Measurements from ENCODE around the gene CALHM4. TPM values are rescaled to one million over a fixed set of nuclear protein-coding genes. Genes with fewer than 3 reads are reported as not detected.

CALHM4 gene
- total and polyA plus RNA-seq, 3 donors from 2014 or later = 0.25 to 1.2 TPM; not detected in 1

DNA sequence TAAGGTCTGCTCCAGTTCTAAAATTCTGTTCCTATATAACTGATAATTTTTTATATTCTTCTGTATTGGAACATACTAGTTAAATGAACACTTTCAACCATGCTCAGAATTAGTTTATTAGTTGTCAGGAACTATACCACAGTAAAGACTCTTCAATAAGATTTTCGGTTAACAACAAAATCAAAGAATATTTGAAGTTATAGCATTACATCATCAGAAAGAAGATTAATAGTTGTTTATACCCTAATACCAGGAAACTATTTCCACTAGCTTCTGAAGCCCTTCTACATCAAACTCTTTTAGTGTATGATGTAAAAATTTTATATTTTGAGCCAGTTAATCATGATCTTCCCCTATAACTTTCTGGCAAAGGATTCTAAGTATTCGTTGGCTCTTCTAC is 6.6 kb downstream of the CALHM4 start:
- WGBS, 2 donors = 87 to 91% methylated on average over 2 of the region's 2 CpGs
- intact Hi-C loops (cut with DNase I; ENCODE audit: low total_unique reads) = no loop called here
- H3K9me3 ChIP-seq = no peaks in the 10 kb centered on the region
- H3K4me1 ChIP-seq = peaks cover 3% of the 10 kb centered on the region
- DNase-seq = no peak
- no peak overlapping the region for H3K27ac ChIP-seq
- no peak for TF ChIP-seq POLR2A (IDR thresholded peaks at IDR 0.05)
- TF ChIP-seq, protein P1, sequence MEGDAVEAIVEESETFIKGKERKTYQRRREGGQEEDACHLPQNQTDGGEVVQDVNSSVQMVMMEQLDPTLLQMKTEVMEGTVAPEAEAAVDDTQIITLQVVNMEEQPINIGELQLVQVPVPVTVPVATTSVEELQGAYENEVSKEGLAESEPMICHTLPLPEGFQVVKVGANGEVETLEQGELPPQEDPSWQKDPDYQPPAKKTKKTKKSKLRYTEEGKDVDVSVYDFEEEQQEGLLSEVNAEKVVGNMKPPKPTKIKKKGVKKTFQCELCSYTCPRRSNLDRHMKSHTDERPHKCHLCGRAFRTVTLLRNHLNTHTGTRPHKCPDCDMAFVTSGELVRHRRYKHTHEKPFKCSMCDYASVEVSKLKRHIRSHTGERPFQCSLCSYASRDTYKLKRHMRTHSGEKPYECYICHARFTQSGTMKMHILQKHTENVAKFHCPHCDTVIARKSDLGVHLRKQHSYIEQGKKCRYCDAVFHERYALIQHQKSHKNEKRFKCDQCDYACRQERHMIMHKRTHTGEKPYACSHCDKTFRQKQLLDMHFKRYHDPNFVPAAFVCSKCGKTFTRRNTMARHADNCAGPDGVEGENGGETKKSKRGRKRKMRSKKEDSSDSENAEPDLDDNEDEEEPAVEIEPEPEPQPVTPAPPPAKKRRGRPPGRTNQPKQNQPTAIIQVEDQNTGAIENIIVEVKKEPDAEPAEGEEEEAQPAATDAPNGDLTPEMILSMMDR (IDR thresholded peaks at IDR 0.05) = no peak
- H3K27me3 ChIP-seq = no peaks in the 10 kb centered on the region
- H3K4me3 ChIP-seq = no peak overlapping the region
- no peaks in the 10 kb centered on the region for H3K36me3 ChIP-seq (ENCODE audit: low read depth, missing control alignments)

DNA sequence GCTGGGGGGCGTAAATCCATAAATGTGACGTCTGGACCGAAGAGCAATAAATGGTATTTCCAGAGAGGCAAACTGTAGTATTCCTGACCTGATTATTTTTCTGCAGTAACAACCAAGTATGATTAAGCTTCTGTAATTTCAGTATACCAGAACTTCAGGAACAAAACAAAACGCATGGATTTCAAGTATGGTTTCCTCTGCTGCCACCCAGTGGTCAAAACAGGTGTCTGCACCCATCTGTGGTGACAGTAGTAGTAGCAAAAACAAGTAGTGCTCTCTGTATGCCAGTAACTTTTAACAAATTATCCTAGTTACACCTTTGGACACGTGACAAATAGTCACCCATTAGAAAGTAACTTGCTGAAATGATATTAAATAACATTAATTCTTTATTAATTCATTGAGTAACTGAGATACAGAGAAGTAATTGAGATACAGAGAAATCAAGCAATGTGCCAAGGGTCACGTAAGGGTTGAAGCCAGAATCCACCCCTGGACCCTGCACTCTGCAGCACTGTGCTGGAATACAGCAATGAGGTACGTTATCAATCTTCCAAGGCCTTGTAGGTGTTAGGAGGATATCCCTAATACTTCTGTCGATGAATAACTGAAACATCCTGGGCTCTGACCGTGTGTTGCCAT is 7.9 kb downstream of the CALHM4 start:
- DNase-seq = peak; percentile 90
- Histone ChIP-seq H3K27ac (no peak overlapping the region), H3K36me3 (ENCODE audit: low read depth, missing control alignments) (no peaks in the 10 kb centered on the region), H3K4me3 (no peak overlapping the region), H3K4me1 (peaks cover 3% of the 10 kb centered on the region), H3K27me3 (no peaks in the 10 kb centered on the region), H3K9me3 (no peaks in the 10 kb centered on the region)
- TF ChIP-seq POLR2A (IDR thresholded peaks at IDR 0.05) = no peak
- TF ChIP-seq, protein P1 (IDR thresholded peaks at IDR 0.05) = peak; percentile 81 to 96 (median 90)
- 39 to 49% methylated on average over 9 of the region's 9 CpGs for WGBS, 2 donors
- intact Hi-C loops (cut with DNase I; ENCODE audit: low total_unique reads) = no loop called here

DNA sequence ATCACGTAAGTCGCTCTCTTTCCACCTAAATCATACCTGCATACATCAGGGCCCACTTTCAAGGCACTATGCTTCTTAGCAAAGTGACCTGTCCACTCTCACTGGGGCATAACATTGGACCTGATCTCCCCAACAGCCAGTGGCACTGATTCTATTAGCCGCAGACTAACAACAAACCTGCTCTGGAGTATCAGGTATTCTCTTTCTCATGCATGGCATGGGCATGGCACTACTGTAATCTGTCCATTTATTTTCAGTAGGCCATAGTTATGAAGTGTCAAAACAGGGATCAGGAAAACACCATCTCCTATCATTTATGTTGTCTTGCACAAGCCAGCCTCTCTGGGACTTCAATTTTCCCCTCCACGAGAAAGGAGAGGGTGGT is 8.5 kb downstream of the CALHM4 start:
- Histone ChIP-seq H3K9me3 (no peaks in the 10 kb centered on the region), H3K4me1 (peaks cover 3% of the 10 kb centered on the region), H3K4me3 (no peak overlapping the region), H3K36me3 (ENCODE audit: low read depth, missing control alignments) (no peaks in the 10 kb centered on the region), H3K27me3 (no peaks in the 10 kb centered on the region), H3K27ac (no peak overlapping the region)
- TF ChIP-seq, protein P1 (IDR thresholded peaks at IDR 0.05) = no peak
- no peak for TF ChIP-seq POLR2A (IDR thresholded peaks at IDR 0.05)
- 86 to 97% methylated on average over 4 of the region's 4 CpGs for WGBS, 2 donors
- intact Hi-C loops (cut with DNase I; ENCODE audit: low total_unique reads) = no loop called here
- DNase-seq = no peak

DNA sequence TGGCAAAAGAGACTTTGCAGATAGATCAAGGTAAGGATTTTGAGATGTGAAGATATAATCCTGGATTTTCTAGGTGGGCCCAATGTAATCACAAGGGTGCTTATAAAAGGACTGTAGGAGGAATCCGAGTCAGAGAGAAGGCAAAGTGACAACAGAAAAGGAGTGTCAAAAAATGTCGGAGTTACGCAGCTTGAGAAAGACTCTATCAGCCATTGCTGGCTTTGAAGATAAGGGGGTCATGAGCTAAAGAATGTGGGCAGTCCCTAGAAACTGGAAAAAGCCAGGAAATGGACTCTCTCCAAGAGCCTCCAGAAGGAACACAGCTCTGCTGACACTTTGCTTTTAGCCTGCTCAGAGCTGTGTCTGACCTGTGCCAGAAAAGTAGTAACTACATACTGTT is 9.1 kb downstream of the CALHM4 start:
- H3K4me3 ChIP-seq = no peak overlapping the region
- H3K36me3 ChIP-seq (ENCODE audit: low read depth, missing control alignments) = no peaks in the 10 kb centered on the region
- intact Hi-C loops (cut with DNase I; ENCODE audit: low total_unique reads) = no loop called here
- no peaks in the 10 kb centered on the region for H3K9me3 ChIP-seq
- WGBS, 2 donors = 31 to 39% methylated on average over 3 of the region's 3 CpGs
- TF ChIP-seq, protein P1 (IDR thresholded peaks at IDR 0.05) = no peak
- no peak for TF ChIP-seq POLR2A (IDR thresholded peaks at IDR 0.05)
- no peak overlapping the region for H3K27ac ChIP-seq
- peaks cover 3% of the 10 kb centered on the region for H3K4me1 ChIP-seq
- no peaks in the 10 kb centered on the region for H3K27me3 ChIP-seq
- no peak for DNase-seq

DNA sequence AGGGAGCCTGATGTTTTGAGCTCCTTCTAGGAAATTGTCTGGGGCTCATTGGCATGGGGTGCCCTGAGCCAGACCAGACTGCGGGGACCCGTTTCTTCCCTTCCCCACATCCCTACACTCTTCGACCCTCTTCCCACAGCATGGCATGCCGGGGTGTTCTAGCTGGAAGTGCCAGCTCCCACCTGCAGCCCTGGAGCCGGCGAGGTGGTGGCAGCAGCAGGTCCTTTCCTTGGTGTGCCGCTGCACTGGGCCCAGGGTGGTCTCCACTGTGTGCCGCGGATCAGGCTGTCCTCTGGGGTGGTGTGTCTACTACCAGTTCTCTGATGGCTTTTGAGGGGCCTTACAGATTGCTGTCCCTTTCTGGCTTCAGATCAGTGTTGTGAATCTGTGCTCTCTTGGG is 10.3 kb downstream of the CALHM4 start:
- no peak for DNase-seq
- 78 to 90% methylated on average over 4 to 7 of the region's 9 CpGs for WGBS, 2 donors
- intact Hi-C loops (cut with DNase I; ENCODE audit: low total_unique reads) = no loop called here
- H3K9me3 ChIP-seq = no peaks in the 10 kb centered on the region
- no peak overlapping the region for H3K27ac ChIP-seq
- no peak overlapping the region for H3K4me3 ChIP-seq
- no peaks in the 10 kb centered on the region for H3K27me3 ChIP-seq
- TF ChIP-seq, protein P1 (IDR thresholded peaks at IDR 0.05) = no peak
- TF ChIP-seq POLR2A (IDR thresholded peaks at IDR 0.05) = no peak
- peaks cover 3% of the 10 kb centered on the region for H3K4me1 ChIP-seq
- H3K36me3 ChIP-seq (ENCODE audit: low read depth, missing control alignments) = no peaks in the 10 kb centered on the region
